GM21529 (cell line): ENCODE data around the gene APOBEC3A.
A peak's percentile ranks its signal among the peaks of the same experiment; 100 is the strongest.

ENCODE experiments used
- ATAC-seq: cut with Tn5 transposase; IDR thresholded peaks from one replicate; pipeline ENCODE4 v1.9.1; 2021; ENCODE audit not compliant: unreplicated experiment

APOBEC3A gene

DNA sequence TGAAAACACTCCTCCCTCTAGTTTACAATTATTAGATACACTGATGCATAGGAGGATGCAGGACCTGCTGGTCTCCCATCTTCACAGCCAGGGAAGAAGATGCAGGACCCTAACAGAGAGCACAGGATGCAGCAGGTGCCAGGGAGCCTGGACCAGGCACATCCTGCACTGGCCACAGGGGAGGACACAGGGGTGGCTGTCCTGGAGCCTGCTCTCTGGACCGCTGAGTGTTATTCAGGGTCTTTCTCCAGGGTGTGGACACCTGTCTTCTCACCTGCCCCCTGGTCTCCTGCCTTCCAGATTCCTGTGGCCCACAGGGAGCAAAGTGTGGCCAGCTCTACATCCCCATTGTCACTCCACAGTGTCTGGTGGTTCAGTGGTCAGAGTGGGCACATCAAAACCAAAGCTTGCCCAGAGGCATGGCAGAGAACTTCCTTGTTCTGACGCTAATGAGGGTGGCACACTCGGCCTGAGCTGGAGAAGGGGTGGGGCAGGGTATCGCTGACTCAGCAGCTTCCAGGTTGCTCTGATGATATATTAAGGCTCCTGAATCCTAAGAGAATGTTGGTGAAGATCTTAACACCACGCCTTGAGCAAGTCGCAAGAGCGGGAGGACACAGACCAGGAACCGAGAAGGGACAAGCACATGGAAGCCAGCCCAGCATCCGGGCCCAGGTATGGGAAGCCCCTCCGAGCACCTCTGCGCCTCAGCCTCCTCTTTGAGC lies at the start of gene APOBEC3A:
Gene APOBEC3A (plus strand): TSS at position 564 of the 725 bp plus-strand sequence. CDS start 83 bp downstream, at position 647.
- no peak for ATAC-seq

- ATAC-seq: no peak
These were observed 49.6 kb upstream of the APOBEC3A start for GRCh38 chr22:38907767-38908166.

- ATAC-seq: no peak
These were observed 46.0 kb upstream of the APOBEC3A start for GRCh38 chr22:38911434-38911833.

- ATAC-seq: no peak
These were observed 37.7 kb upstream of the APOBEC3A start for GRCh38 chr22:38919631-38920190.

- no peak for ATAC-seq
These were observed 36.3 kb upstream of the APOBEC3A start for GRCh38 chr22:38921120-38921519.

DNA sequence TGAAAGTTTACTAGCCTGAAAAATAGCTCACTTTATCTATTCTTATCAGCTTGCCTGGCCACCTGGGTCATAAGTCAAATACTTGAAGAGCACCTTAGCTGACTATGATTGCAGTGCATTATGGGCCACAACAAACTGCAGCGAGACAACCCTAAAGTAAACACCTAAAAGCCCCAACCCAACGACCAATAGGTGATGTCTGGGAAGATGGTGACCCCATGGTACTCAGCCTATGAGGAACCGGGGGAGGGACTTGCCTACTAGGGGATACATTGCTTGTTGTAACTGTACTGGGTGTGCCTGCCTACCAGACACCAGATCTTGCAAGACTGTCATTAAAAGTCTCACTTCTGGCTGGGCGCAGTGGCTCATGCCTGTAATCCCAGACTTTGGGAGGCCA lies 35.6 kb upstream of the APOBEC3A start:
- no peak for ATAC-seq

DNA sequence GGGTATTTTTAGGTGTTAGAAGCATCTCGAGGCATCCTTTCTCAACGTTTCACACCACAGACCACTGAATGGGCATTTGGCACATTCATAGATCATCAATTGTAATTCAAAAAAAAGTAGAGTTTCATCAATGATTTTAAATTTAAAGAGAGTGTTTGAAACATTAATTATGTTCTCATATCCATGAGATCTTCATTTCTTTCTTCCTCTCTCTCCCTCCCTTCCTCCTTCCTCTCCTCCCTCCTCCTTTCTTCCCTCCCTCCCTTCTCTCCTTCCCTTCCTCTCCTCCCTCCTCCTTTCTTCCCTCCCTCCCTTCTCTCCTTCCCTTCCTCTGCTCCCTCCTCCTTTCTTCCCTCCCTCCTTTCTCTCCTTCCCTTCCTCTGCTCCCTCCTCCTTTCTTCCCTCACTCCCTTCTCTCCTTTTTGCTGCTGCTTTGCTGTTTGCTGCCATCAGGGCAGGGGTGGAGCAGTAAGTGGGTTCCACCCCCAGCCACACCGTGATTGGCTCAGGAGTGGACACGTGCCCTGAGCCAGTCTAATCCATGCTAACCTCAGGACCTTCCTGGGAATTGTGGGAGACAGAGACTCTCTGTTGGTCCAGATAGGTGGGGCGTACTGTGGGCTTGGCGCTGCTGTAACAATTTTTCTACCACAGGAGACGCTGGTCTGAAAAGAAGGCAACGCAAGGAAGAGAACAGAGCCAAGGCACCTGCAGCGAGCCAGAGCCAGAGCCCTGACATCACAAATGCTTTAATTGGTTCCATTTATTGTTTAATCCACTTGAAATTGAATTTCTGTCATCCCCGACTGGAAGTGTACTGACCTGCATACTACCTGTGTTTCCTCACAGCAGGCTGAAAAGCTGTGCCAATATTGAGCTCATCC lies 33.7 kb upstream of the APOBEC3A start:
- no peak for ATAC-seq

GRCh38 chr22:38924347-38924952 lies 33.0 kb upstream of the APOBEC3A start:
- no peak for ATAC-seq

DNA sequence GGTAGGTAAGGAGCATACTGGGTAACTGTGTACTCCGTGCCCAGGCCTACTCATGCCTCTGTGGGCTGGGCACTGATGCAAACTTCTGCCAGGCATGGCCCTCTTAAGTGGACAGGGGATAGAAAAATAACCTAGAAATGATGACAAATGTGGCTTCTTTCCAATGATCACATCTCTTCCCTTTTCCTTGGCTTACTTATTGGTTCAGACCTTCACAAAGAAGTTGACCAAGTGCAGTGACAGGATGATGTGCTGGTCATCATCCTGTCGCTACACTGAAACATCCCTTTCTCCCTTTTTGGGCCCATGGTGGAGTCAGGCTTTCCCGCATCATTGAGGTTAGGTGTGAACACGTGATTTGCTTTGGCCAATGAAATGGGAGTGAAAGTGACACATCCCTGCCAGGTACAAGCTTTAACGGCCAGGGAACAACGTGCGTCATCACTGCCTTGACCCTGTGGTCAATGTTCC lies 31.8 kb upstream of the APOBEC3A start:
- ATAC-seq: no peak

DNA sequence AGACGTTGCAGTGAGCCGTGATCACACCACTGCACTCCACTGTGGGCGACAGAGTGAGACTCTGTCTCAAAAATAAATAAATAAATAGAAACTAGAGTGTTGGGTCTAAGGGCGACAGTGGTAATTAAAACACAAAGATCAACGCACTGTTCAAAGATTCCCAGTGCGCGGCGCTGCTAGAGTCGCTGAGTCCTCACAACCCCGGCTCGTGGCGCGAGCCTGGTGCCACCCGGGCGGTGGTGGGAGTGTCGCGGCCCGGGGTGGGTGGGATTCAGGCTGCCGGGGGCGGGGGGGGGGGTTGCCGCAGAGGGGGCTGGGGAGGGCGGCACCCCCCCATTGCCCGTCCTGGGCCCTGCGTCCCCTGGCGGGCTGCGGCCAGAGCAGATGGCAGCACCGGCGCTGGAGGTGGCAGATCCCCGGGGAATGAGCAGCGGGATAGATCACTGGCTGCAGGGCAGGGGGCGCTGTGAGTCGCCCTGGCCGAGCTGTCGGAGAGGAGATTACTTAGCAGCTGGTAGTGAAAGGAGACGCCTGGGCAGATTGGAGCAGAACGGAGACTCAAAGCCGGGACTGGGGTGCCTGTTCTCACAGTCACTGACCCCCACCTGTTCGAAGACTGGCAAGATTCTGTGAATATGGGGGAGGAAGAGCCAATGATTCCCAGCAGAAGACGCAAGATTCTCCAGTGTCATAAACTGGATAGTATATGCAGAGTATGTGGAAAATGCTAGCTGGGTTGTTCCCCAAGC lies 30.2 kb upstream of the APOBEC3A start:
- no peak for ATAC-seq

DNA sequence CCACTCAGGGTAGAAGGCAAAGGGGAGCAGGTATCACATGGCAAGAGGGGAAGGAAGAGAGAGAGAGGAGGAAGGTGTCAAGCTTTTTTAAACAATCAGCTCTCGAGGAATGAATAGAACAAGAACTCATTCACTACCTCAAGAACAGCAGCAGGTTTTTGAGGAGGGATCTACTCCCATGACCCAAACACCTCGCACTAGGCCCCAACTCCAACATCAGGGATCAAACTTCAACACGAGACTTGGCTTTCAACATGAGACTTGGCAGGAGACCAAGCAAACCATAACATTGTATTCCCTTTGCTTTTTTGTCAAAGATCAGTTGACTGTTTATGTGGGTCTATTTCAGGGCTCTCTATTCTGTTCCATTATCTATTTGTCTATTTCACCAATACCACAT lies 26.9 kb upstream of the APOBEC3A start:
- ATAC-seq: no peak

DNA sequence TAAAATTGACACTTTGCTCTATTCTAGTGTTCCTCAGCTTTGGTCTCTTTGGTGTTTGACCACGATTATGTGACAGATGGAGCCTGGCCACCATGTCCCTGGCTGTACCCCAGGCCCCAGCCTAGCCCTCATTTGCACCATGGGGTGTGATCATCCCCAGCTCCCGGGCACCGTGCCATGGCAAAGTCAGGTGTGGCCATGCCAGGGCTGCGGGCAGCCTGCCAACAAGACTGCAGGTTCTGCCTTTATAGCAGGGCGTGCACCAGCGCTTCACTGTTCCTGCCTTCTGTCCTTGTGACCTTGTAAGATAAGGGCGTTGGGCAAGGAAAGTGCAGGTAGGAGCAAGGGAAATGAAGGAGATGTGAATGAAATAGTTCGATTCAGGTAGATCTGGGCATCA lies 22.4 kb upstream of the APOBEC3A start:
- ATAC-seq: no peak

- ATAC-seq: no peak
These were observed 21.8 kb upstream of the APOBEC3A start for GRCh38 chr22:38935616-38936015.

- no peak for ATAC-seq
These were observed 20.8 kb upstream of the APOBEC3A start for GRCh38 chr22:38936562-38936961.

DNA sequence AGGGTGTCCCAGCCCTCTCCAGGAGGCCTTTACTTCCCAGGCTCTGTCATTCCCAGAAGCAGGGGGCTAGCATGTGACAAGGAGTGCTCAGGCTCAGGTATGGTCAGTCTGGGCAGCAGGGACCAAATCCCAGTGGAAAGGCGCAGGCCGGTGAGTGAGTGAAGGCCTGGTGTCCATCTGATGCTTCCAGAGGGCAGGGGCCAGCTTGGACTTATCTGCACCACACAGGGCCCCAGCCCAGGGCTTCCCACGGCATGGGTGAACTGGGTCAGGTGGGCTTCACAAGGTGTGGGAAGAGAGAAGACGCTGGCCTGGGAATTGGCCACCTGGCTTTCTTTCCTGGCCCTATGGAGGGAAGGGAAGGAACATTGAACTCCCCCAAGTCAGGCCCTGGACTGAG lies 20.4 kb upstream of the APOBEC3A start:
- no peak for ATAC-seq

DNA sequence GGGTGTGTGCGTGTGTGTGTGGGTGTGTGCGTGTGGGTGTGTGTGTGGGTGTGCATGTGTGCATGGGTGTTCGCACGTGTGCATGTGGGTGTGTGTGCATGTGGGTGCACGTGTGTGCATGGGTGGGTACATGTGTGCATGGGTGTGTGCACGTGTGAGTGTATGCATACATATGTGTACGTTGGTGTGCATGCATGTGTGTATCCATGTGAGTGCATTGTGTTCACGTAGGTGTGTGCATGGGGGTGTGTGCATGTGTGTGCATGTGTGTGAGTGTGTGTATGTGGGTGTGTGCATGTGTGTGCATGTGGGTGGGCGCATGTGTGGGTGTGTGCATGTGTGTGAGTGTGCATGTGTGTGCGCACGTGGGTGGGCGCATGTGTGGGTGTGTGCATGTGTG lies 19.9 kb upstream of the APOBEC3A start:
- no peak for ATAC-seq

DNA sequence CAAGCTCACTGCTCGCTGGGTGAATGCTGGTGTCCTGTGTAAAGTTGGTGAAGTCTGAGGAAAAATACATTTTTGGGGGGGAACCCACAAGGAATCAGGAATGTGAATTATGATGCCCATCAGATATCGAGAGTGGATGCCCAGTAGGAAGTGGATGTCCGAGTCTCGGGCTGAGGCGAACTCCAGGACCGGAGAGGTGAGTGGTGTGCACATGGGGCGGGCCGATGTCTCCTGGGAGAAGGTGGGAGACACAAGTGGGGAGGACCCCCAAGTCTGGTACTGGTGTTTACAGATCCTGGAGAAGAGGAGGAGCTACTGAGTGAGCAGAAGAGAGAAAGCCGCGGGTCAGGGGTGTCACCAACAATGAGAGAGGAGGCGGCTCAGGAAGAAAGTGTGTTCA lies 19.2 kb upstream of the APOBEC3A start:
- no peak for ATAC-seq

GRCh38 chr22:38938925-38939324 lies 18.5 kb upstream of the APOBEC3A start:
- ATAC-seq: no peak

DNA sequence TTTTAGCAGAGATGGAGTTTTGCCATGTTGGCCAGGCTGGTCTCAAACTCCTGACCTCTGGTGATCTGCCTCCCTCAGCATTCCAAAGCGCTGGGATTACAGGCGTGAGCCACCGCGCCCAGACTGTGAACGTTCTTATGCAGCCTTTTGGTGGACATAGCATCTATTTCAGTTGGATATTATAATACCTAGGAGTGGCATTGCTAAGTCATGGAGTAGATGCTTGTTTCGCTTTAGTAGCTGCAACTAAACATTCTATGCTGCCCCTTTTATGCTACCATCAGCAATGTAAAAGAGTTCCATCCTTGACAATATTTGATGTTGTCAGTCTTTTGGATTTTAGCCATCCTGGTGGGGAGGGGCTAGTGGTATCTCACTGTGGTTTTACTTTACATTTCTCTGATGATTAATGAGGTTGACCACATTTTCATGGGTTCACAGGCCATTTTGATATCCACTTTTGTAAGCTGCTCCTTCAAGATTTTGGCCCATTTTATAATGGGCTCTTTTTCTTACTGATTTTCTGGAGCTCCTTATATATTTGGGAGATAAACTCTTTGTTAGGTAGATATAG lies 16.5 kb upstream of the APOBEC3A start:
- ATAC-seq: no peak

- peak; percentile 74 for ATAC-seq
These were observed 15.9 kb upstream of the APOBEC3A start for GRCh38 chr22:38941488-38941987.
